ENCODE measurements around the gene PRKCZ.

PRKCZ gene

DNA sequence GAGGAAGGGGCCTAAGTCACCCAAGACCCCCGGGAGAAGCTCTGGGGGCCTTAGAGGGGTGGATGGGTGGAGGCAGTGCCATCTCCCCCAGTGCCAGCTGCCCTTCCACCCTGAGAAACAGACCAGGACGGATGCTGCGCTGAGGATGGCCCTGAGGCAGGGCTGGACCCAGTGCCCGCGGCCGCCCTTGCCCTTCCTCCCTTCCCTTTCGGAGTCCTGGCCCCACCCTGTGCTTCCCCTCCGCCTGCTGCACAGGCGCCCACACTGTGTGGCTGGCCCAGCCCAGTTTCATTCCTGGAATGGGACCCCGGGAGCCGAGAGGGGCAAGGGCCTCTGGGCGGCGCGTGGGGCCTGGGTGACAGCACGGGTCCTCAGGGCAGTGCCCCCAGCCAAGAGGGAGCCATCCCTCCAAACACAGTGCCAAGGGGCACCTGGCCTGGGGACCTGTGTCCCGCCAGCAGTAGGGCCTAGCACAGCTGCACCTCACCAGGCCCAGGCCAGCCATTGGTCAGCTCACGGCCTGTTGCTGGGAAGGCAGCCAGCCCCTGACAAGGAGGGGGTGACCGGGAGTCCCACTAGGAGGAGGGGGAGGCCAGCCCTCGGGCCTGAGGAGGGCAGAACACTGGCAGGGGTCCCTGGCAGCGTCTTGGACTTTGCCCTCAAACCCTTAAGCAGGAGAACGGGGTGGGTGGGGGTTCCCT is 164.5 kb downstream of the PRKCZ start:
- no peak for DNase-seq

DNA sequence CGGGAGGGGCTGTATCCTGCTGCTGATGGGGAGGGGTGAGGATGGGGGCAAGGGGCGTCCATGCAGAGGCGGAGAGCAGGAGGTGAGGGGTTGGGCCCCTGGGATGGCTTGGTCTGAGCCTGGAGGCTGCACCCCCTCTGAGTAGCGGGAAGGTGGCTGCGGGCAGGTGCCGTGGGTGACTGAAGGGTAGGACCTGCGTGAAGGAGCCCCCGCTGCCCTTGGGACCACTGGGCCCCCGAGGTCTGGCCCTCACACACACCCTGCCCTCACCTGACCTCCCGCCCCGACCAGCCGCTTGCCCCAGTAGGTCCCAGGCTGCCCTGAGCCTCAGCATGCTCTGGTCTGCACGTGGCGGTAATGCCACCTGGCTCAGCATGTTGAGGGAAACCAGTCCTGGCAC is 165.1 kb downstream of the PRKCZ start:
- no peak for DNase-seq

DNA sequence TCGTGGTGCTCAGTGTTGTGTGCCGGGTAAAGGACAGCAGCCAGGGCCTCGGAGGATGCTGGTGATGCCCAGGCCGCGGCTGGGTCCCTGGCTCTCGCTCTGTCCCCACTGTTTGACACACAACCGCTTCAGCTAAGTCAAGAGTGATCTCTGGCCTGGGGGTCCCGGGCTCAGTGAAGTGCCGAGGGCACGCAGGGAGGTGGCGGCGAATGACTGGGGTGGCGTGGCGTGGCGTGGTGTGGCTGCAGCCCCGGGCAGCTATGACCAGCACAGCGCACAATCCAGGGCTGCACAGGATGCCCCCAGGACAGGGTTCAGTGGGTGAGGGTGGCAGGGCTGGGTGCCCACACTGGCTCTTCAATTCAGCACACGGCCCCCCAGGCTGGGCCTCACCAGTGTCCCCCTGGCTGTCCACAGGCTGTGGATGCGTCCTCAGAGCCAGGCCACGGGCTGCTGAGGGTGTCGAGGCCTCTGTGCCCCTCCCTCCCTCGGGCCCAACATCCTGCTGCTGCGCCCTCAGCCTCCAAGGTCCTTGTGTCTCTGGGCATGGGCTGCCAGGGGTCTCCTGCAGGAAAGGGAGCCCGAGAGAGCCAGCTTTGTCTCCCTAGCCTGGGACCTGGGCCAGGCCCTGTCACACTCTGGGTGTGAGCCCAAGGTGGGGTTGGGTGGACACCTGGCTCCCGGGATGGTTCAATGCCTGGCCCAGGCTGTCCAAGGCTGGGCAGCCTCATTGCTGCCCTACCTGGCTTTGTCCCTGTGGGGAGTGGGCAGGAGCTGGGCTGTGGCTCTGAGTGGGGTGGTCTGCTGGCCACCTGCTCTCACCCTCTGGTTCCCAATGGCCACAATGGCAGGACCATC is 165.9 kb downstream of the PRKCZ start:
- no peak for DNase-seq

- DNase-seq, result no peak
Measured at GRCh38 chr1:2216767-2217058, 166.5 kb downstream of the PRKCZ start.

- no peak for DNase-seq
Measured at GRCh38 chr1:2221271-2221670, 171.1 kb downstream of the PRKCZ start.

DNA sequence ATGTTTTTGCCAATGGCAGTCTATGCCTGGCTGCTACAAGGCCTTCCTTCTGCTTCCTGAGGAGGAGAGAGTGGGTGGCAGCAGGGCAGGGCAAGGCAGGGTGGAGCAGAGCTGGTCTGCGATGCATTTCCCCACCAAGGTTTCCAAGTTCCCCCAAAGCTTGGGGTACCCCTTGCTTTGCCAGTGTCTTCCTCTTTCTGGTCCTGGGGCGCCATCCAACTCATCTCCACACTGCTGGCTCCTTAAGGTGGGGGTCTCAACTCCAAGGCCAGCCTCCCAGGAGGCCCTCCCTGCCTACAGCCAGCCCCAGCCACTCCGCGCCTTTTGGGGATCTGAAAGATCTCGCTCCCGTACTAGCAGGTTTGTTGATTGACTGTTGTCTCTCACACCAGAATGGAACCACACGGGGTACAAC is 174.0 kb downstream of the PRKCZ start:
- DNase-seq, result no peak

- DNase-seq, result no peak
Measured at GRCh38 chr1:2224631-2225428, 174.6 kb downstream of the PRKCZ start.

DNA sequence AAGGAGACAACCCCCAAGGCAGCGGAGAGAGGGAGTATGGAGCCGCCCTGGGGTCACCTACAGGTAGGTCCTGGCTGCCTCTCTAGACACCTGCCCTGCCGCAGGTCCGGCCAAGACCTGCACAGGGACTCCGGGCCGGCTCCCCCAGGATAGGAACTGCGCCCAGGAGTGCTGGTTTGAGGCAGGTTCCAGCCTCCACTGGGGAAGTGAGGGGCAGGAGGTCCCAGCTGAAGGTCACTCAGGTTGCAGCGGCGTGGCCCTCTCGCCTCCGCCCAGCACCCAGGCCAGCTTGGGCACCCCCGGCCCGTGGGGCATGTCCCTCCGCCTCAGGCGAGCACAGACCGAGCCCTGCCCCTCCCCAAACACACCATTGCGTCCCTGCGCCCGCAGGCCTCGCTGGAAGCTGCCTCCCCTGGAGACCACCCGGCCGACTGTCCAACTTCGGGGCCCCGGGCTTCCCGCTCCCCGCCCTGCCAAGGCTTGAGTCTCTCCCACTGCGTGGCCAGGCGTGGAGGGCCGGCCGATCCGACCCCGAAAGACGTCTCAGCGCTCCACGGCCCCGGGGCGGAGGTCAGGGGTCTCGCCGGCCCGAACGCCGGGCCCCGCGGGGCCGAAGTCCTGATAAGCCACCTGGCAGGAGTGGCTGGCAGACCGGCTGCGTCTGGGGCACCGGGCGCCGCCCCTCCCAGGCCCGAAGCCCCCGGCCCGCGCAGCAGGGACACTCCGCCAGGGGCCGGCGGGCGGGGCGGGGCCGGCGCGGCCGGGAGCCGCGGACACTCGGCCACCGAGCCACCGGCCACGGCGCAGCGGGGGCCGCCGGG is 176.5 kb downstream of the PRKCZ start:
- no peak for DNase-seq

DNA sequence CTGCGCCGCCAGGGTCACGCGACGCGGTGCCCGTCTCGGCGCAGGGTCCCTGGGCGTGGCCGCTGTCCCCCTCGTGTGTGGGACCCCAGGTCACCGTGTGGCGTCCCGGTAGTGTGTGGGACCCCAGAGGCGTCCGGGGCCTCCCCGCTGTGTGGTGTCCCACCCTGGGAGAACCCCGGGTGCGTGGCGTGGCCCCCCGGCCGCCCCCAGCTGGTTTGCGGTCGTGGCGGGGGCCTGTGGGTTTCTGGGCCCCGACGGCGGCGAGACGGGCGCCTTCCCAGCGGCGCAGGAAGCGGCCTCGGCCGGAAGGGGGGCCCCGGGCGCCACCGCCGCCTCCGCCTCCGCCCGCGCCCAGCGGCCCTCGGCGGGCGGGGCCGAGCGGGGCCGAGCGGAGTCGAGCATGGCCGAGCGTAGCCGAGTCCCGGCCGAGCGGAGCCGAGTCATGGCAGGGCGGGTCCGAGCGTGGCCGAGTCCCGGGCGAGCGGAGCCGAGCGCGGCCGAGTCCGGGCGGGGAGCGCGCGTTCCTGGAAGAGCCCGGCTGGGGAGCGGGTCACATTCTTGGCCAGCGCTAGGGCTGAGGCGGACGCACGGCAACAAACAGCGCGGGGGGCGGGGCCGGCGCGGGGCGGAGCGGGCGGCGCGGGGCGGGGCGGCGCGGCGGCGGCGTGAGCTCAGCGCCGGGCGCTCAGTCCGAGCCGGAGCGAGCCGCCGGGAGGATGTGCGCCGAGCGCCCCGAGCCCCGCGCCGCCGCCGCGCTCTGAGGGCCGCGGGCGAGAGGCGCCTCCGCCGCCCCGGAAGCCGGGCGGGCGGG is 177.3 kb downstream of the PRKCZ start:
- peak; percentile 91 for DNase-seq

DNA sequence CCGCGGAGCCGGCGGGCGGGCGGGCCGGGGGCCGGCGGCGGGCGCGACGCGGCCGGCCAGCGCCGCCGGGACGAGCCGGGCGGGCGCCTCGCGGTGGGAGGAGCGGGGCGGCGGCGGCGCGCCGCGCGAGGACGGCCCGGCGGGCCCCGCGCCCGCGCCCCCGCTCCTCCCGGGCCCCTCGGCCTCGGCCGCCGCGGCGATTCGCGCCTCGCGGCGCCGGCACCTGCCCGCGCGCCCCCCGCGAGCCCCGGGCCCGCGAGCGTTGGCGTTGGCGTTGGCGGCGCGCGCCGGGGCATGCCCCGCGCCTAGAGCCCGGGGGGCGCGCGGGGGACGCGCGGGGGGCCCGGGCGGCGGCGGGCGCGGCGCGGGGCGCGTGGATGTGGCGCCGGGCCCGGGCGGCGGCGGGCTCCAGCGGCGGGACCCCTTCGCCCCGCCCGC is 178.0 kb downstream of the PRKCZ start, which contains the start of gene SKI:
Gene SKI (plus strand): TSS at position 163 of the 438 bp plus-strand sequence. CDS start 448 bp downstream, outside the sequence.
- no peak for DNase-seq

DNA sequence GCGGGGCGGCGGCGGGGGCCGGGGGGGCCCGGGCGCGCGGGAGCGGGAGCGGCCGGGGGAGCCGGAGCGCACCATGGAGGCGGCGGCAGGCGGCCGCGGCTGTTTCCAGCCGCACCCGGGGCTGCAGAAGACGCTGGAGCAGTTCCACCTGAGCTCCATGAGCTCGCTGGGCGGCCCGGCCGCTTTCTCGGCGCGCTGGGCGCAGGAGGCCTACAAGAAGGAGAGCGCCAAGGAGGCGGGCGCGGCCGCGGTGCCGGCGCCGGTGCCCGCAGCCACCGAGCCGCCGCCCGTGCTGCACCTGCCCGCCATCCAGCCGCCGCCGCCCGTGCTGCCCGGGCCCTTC is 178.5 kb downstream of the PRKCZ start:
- DNase-seq, result no peak

DNA sequence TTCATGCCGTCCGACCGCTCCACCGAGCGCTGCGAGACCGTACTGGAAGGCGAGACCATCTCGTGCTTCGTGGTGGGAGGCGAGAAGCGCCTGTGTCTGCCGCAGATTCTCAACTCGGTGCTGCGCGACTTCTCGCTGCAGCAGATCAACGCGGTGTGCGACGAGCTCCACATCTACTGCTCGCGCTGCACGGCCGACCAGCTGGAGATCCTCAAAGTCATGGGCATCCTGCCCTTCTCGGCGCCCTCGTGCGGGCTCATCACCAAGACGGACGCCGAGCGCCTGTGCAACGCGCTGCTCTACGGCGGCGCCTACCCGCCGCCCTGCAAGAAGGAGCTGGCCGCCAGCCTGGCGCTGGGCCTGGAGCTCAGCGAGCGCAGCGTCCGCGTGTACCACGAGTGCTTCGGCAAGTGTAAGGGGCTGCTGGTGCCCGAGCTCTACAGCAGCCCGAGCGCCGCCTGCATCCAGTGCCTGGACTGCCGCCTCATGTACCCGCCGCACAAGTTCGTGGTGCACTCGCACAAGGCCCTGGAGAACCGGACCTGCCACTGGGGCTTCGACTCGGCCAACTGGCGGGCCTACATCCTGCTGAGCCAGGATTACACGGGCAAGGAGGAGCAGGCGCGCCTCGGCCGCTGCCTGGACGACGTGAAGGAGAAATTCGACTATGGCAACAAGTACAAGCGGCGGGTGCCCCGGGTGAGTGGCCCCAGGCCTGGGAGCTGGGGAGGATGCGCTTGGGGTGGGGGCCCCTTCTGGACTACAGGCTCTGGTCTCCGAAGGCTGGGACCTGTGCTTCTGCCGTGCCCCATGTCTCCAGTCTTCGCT is 179.0 kb downstream of the PRKCZ start:
- peak; percentile 48 for DNase-seq

DNA sequence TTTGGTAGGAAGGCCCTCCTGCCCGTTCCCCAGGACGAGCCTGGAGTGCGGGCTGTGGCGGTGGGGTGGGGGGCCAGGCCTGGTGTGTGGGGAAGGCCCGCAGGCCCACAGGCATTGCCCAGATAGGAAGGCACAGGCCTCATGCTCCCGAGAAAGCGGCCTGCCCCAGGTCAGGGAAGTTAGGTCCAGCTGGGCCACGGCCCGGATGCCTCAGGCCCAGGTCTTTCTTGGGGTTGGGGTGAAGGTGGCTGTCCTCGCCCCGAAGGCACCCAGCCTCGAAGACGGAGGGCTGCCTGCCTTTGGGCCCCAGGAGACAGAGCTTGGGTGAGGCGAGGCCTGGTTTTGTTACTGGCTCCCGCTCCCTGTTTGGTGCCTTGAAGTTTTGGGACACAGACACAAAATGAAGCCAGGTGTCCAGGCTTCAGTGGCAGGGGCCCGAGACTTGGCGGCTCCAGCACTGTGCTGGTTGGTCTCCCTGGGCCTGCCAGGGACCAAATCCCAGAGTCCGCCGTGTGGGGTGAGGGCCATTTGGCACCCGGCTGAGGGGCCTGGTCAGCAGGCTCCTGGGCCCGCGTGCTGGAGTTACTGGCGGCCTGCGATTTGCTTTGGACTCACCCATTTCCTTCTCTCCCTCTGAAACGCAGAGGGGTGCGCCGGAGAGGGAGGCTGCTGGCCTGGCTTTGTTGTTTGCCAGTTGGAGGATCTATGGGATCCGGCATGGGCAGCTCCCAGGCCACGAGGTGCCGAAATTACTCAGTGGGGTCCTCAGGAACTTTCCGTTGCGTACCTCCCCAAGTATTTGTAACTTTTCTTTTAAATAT is 179.9 kb downstream of the PRKCZ start:
- DNase-seq, result no peak

DNA sequence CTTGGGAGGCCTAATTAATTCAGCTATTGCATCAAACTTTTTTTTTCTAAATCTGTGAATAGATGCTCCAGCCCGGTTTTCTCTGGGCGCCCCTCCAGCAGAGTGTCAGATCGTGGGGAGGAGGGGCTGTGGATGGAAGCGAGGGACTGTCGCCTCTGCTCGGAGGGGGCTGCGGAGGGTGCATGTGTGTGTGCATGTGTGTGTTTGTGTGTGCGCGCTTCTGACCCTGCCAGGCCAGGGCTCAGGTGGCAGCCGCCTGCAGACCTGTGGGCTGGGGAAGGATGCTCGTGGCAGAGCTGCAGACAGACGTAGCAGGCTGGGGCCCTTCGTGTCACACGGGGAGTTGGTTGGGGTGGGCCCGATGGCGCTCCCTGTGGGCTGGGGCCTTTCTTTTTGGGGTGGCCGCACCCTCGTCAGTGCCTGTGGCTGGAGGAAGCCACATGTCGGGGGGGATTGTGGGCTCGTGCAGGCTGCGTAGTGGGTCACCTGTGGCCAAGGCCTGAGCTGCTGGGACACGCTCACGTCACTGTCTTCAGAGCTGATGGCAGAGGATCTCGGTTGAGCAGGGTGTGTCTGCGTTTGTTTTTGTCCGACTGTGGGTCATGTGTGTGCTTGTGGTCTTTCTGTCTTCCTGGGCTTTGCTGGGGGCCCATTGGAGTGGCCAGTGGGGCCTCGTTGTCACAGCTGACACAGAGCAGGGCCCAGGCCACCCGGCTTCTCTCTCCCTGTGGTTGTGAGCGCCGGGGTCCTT is 180.7 kb downstream of the PRKCZ start:
- no peak for DNase-seq

DNA sequence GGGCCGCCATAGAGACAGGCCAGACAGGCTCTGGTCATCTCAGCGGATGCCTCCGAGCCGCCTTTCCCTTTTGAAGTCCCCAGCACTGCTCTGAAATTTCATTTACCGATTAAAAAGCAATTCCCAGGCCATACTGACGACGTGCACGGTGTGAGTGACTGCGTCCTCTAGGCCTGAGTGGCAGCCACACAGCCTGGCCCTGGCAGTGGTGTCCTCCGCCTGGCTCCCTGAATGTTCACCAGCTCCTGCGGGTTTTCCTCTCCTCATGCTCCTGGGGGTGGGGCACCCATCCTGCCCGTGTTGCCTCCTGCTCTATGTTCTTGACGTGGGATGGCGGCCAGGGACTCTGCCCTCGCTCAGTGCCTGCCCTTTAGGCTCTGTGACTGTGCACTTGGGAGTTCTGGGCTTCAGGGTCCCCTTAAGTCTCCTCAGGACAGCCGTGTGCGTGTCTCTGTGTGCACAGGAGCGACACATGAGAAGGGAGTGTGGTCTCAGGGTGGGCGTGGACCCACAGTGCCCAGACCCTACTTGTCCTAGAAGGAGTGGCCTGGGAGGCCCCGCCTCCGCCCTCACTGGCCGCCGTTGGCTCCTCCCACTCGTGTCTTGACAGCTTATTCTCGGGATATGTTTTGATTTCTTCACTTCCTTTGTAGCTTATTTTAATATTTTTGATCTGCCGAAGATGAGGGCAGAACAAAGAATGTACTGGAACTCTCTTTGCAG is 181.5 kb downstream of the PRKCZ start:
- peak; percentile 50 for DNase-seq

- DNase-seq, result no peak
Measured at GRCh38 chr1:2232255-2232915, 182.2 kb downstream of the PRKCZ start.

GRCh38 chr1:2232916-2233438 is 182.8 kb downstream of the PRKCZ start:
- no peak for DNase-seq

- no peak for DNase-seq
Measured at GRCh38 chr1:2233468-2233867, 183.3 kb downstream of the PRKCZ start.

Measured in NCI-H526 treated with DMSO at 0.1 percent for 48 hours (cell line).